Keratinocyte (primary cell): ENCODE measurements around the gene ZNF562. TPM values are rescaled to one million over a fixed set of nuclear protein-coding genes. Genes with fewer than 3 reads are reported as not detected.
"Not testable (repeated sequence)": the region's sequence is repeated elsewhere in the genome, so short reads cannot be mapped to it uniquely, and the experiment has no call there.

Experiments
- DNase-seq: peaks from one replicate; pipeline ENCODE4 v3.0.0-alpha.2; 2011; ENCODE audit warnings: low read depth, missing footprints, low spot score
- FAIRE-seq: peaks from 2 replicates; lab custom pipeline; 2011; peaks lifted over from hg19 to GRCh38; lab: Jason Lieb, UNC
- H2AFZ ChIP-seq: 2 replicates; pipeline ENCODE4 v1.6.0; 2012; ENCODE audit warnings: low read length, control low read depth, inconsistent platforms; ENCODE audit not compliant: control insufficient read depth
- H3K27ac ChIP-seq: 2 replicates; pipeline ENCODE4 v1.5.1; 2011; ENCODE audit warnings: low read length; ENCODE audit not compliant: control insufficient read depth, insufficient read depth
- H3K27me3 ChIP-seq: 3 replicates; pipeline ENCODE4 v1.6.0; 2011; ENCODE audit warnings: low read length; ENCODE audit not compliant: control insufficient read depth, insufficient read depth; ENCODE audit errors: extremely low read depth
- H3K36me3 ChIP-seq, 2 experiments: 2 replicates in 1 of 2; 3 replicates in 1 of 2; pipeline ENCODE4 v1.5.1; 2011; ENCODE audit warnings: low read length in 2 of 2, mild to moderate bottlenecking in 1 of 2; ENCODE audit not compliant: control insufficient read depth in 2 of 2, insufficient read depth in 2 of 2; ENCODE audit errors: extremely low read depth in 1 of 2
- H3K4me1 ChIP-seq: 3 replicates; pipeline ENCODE4 v1.5.1; 2011; ENCODE audit warnings: low read length; ENCODE audit not compliant: control insufficient read depth, insufficient read depth; ENCODE audit errors: extremely low read depth
- H3K4me2 ChIP-seq: 3 replicates; pipeline ENCODE4 v1.6.0; 2011; ENCODE audit warnings: low read depth, low read length; ENCODE audit not compliant: control insufficient read depth, insufficient read depth; ENCODE audit errors: extremely low read depth
- H3K4me3 ChIP-seq, 3 experiments: fragments of 200-600 bp in 1 of 3; sonication (generic) in 1 of 3; 2 replicates in 2 of 3; 3 replicates in 1 of 3; pipeline ENCODE4 v1.5.1; 2011 to 2016; ENCODE audit warnings: low read length in 3 of 3, mild to moderate bottlenecking in 3 of 3, control low read depth in 2 of 3, inconsistent platforms in 1 of 3, low read depth in 1 of 3, mixed read lengths in 1 of 3, mixed run types in 1 of 3, moderate library complexity in 1 of 3; ENCODE audit not compliant: control insufficient read depth in 2 of 3, insufficient read depth in 2 of 3; ENCODE audit errors: extremely low read depth in 1 of 3
- H3K79me2 ChIP-seq: 2 replicates; pipeline ENCODE4 v1.6.0; 2012; ENCODE audit warnings: low read length; ENCODE audit not compliant: control insufficient read depth, insufficient read depth
- H3K9ac ChIP-seq: 3 replicates; pipeline ENCODE4 v1.6.0; 2011; ENCODE audit warnings: low read length; ENCODE audit not compliant: control insufficient read depth, insufficient read depth; ENCODE audit errors: extremely low read depth
- H3K9me1 ChIP-seq: 3 replicates; pipeline ENCODE4 v1.6.0; 2011; ENCODE audit warnings: low read length; ENCODE audit not compliant: control insufficient read depth, insufficient read depth; ENCODE audit errors: extremely low read depth
- H3K9me3 ChIP-seq: 2 replicates; pipeline ENCODE4 v1.5.1; 2012; ENCODE audit warnings: low read depth, low read length; ENCODE audit not compliant: control insufficient read depth
- H4K20me1 ChIP-seq: 3 replicates; pipeline ENCODE4 v1.6.0; 2011; ENCODE audit warnings: low read length; ENCODE audit not compliant: control insufficient read depth, insufficient read depth; ENCODE audit errors: extremely low read depth
- EZH2 ChIP-seq: IDR thresholded peaks from one replicate; pipeline ENCODE4 v1.6.1; 2012; ENCODE audit warnings: inconsistent platforms, mild to moderate bottlenecking, low read length, moderate library complexity
- dilution Hi-C: fragments of 300-500 bp; cut with MboI; formaldehyde crosslinking; loops from one replicate; pipeline ENCODE4 v1.7.0; 2020; ENCODE audit warnings: low sequenced_read_pairs; ENCODE audit not compliant: extremely low pct_ligation_motif_present
- polyA plus RNA-seq, 5 experiments: library from polyadenylated mRNA; depleted of rRNA in 3 of 5; stranded (reverse) in 3 of 5; stranded (forward) in 1 of 5; unstranded in 1 of 5; fragments of >200 nt; gene quantifications; 1 replicate in 1 of 5; 2 replicates in 3 of 5; 3 replicates in 1 of 5; pipeline versions ENCODE4 v1.2.1 to v1.2.3, GENCODE V29; 2011 to 2012; ENCODE audit warnings: missing spikeins in 2 of 5, low read depth in 1 of 5, low replicate concordance in 1 of 5
- TF ChIP-seq, protein P1 (sequence below), 3 experiments: IDR thresholded peaks in 1 of 3; conservative IDR thresholded peaks in 1 of 3; optimal IDR thresholded peaks in 1 of 3; 2 replicates in 2 of 3; 3 replicates in 1 of 3; pipeline versions ENCODE3 to v1.5.1; 2011; ENCODE audit warnings: low read length in 3 of 3, mild to moderate bottlenecking in 3 of 3, moderate library complexity in 2 of 3, control low read depth in 1 of 3, inconsistent platforms in 1 of 3; ENCODE audit not compliant: insufficient read depth in 2 of 3; ENCODE audit errors: extremely low read depth in 1 of 3

The ZNF562 gene
- polyA plus RNA-seq, 1 donor (not counting 4 experiments of a cell fraction or from before 2014, with no cell fraction given), result 21.1 TPM

DNA sequence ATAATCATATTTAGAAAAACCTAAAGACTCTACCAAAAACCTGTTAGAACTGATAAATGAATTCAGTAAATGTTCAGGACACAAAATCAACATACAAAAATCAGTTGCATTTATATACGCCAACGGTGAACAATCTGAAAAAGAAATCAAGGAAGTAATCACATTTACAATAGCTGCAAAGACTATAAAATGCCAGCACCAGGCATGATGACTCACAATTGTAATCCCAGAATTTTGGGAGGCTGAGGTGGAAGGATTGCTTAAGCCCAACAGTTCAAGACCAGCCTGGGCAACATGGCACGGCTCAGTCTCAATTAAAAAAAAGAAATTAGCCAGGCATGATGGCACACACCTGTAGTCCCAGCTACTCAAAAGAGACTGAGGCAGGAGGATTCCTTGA is 7.0 kb downstream of the ZNF562 start:
- Histone ChIP-seq H3K27me3 (no peaks in the 10 kb centered on the region), H3K9me3 (peaks cover 6% of the 10 kb centered on the region), H3K9ac (no peak overlapping the region), H3K4me1 (no peaks in the 10 kb centered on the region), H3K36me3 (peaks cover 6 to 11% of the 10 kb centered on the region in 2 experiments), H3K79me2 (peaks cover 99% of the 10 kb centered on the region), H3K9me1 (no peaks in the 10 kb centered on the region), H2AFZ (no peak overlapping the region), H4K20me1 (no peaks in the 10 kb centered on the region), H3K4me3 (no peak overlapping the region), H3K4me2 (no peak overlapping the region), H3K27ac (no peak overlapping the region)
- FAIRE-seq (no peak), DNase-seq (no peak)
- dilution Hi-C loops, result no loop called here
- TF ChIP-seq EZH2, result no peak
- TF ChIP-seq, protein P1, sequence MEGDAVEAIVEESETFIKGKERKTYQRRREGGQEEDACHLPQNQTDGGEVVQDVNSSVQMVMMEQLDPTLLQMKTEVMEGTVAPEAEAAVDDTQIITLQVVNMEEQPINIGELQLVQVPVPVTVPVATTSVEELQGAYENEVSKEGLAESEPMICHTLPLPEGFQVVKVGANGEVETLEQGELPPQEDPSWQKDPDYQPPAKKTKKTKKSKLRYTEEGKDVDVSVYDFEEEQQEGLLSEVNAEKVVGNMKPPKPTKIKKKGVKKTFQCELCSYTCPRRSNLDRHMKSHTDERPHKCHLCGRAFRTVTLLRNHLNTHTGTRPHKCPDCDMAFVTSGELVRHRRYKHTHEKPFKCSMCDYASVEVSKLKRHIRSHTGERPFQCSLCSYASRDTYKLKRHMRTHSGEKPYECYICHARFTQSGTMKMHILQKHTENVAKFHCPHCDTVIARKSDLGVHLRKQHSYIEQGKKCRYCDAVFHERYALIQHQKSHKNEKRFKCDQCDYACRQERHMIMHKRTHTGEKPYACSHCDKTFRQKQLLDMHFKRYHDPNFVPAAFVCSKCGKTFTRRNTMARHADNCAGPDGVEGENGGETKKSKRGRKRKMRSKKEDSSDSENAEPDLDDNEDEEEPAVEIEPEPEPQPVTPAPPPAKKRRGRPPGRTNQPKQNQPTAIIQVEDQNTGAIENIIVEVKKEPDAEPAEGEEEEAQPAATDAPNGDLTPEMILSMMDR (optimal IDR thresholded peaks at IDR 0.05 in 1 of 3, IDR thresholded peaks at IDR 0.05 in 1 of 3, conservative IDR thresholded peaks at IDR 0.05 in 1 of 3; ENCODE audit: extremely low read depth in 1 of 3, insufficient read depth in 2 of 3, low read length in 3 of 3), result no peak

DNA sequence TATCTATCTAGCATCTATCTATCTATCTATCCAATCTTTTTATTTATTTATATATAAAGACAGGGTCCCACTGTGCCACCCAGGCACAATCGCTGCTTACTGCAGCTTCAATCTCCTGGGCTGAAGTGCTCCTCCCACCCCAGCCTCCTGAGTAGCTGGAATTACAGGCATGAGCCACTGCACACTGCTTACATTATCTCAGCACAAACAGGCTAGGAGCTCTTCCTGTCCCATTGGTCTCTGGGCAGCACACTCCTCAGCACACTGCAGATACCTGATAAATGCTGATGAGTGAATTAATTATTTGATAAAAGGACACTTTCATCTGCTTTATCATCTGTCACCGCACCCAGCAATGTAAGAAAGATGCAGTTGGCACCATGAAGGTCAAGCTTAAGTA is 16.1 kb downstream of the ZNF562 start:
- no peaks in the 10 kb centered on the region for H3K9me1 ChIP-seq
- H3K9me3 ChIP-seq, result peaks cover 4% of the 10 kb centered on the region
- no peak for DNase-seq
- no peak overlapping the region for H3K4me3 ChIP-seq
- dilution Hi-C loops, result no loop called here
- FAIRE-seq, result no peak
- no peaks in the 10 kb centered on the region for H3K27me3 ChIP-seq
- no peak overlapping the region for H2AFZ ChIP-seq
- TF ChIP-seq, protein P1 (optimal IDR thresholded peaks at IDR 0.05 in 1 of 3, IDR thresholded peaks at IDR 0.05 in 1 of 3, conservative IDR thresholded peaks at IDR 0.05 in 1 of 3; ENCODE audit: extremely low read depth in 1 of 3, insufficient read depth in 2 of 3, low read length in 3 of 3), result no peak
- no peak for TF ChIP-seq EZH2
- H3K36me3 ChIP-seq, result peaks cover 21 to 29% of the 10 kb centered on the region in 2 experiments
- no peaks in the 10 kb centered on the region for H3K4me1 ChIP-seq
- no peak overlapping the region for H3K27ac ChIP-seq
- H4K20me1 ChIP-seq, result no peaks in the 10 kb centered on the region
- H3K79me2 ChIP-seq, result peaks cover 59% of the 10 kb centered on the region
- no peak overlapping the region for H3K9ac ChIP-seq
- H3K4me2 ChIP-seq, result no peak overlapping the region

DNA sequence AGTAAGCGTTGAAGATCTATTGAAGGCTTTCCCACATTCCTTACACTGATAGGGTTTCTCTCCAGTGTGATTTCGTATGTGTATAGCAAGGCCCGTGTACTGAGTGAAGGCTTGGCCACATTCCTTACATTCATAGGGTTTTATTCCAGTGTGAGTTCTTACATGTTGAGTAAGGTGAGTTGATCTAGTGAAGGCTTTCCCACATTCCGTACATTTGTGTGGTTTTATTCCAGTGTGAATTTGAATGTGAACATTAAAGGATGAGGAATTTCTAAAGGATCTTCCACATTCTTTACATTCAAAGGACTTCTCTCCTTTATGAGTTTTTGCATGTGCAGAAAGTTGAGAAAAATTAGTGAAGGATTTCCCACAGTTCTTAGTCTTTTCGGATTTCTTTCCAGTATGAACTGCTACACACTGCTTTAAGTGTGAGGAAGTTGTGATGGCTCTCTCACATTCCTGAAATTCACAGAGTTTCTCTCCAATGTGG is 21.8 kb downstream of the ZNF562 start:
- H3K4me1 ChIP-seq, dilution Hi-C loops, H4K20me1 ChIP-seq, H3K9ac ChIP-seq, FAIRE-seq, H3K27me3 ChIP-seq, H3K4me3 ChIP-seq, H3K9me1 ChIP-seq, DNase-seq, H3K4me2 ChIP-seq, H3K27ac ChIP-seq, H2AFZ ChIP-seq: not testable (repeated sequence)
- Histone ChIP-seq H3K36me3 (peaks cover 27 to 36% of the 10 kb centered on the region in 2 experiments), H3K9me3 (peaks cover 25% of the 10 kb centered on the region), H3K79me2 (peaks cover 28% of the 10 kb centered on the region)

DNA sequence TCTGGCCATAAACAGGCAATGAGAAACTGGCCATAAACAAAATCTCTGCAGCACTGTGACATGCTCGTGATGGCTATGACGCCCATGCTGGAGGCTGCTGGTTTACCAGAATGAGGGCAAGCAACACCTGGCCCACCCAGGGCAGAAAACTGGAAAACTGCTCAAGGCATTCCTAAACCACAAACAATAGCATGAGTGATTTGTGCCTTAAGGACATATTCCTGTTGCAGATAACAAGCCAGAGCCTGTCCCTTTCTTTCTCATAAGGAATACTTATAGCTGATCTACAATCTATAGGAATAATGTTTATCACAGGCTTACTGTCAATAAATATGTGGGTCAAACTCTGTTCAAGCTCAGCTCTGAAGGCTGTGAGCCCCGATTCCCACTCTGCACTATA is 23.4 kb downstream of the ZNF562 start:
- H4K20me1 ChIP-seq, DNase-seq, H3K4me2 ChIP-seq, H3K27me3 ChIP-seq, H3K9me1 ChIP-seq, dilution Hi-C loops, H3K27ac ChIP-seq, H3K4me3 ChIP-seq, H3K4me1 ChIP-seq, H2AFZ ChIP-seq, H3K9ac ChIP-seq: not testable (repeated sequence)
- FAIRE-seq, result peak; percentile 17
- Histone ChIP-seq H3K36me3 (peaks cover 27 to 33% of the 10 kb centered on the region in 2 experiments), H3K9me3 (peaks cover 25% of the 10 kb centered on the region), H3K79me2 (peaks cover 26% of the 10 kb centered on the region)
